Measurements from ENCODE around the gene VWF. TPM values are rescaled to one million over a fixed set of nuclear protein-coding genes. Genes with fewer than 3 reads are reported as not detected.

Gene VWF
- total RNA-seq, 4 donors from 2014 or later: 21.1 to 92.5 (median 49.7) TPM

DNA sequence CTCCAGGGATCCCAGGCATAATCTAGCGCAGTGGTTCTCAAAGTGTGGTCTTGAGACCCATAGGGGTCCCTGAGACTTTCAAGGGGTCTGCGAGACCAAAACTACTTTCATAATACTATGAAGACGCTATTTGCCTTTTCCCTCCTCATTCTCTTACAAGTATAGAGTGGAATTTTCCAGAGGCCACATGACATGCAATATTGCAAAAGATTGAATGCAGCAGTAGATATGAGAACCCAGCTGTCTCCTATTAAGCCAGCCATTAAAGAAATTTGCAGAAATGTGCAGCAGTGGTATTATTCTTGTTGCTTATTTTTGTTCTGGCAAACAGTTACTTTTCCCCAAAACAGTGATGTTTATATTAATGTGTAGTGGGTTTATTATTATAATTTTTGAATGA, 62.8 kb downstream of the VWF start:
- no peak overlapping the region for H3K4me3 ChIP-seq
- peaks cover 25 to 54% (median 31%) of the 10 kb centered on the region in 3 donors for H3K4me1 ChIP-seq
- peaks cover 0 to 29% (median 0%) of the 10 kb centered on the region in 3 donors for H3K36me3 ChIP-seq
- WGBS, 2 donors: 86 to 93% methylated on average over 3 of the region's 3 CpGs
- H3K27me3 ChIP-seq: peaks cover 0 to 4% (median 0%) of the 10 kb centered on the region in 4 donors
- TF ChIP-seq, protein P1, sequence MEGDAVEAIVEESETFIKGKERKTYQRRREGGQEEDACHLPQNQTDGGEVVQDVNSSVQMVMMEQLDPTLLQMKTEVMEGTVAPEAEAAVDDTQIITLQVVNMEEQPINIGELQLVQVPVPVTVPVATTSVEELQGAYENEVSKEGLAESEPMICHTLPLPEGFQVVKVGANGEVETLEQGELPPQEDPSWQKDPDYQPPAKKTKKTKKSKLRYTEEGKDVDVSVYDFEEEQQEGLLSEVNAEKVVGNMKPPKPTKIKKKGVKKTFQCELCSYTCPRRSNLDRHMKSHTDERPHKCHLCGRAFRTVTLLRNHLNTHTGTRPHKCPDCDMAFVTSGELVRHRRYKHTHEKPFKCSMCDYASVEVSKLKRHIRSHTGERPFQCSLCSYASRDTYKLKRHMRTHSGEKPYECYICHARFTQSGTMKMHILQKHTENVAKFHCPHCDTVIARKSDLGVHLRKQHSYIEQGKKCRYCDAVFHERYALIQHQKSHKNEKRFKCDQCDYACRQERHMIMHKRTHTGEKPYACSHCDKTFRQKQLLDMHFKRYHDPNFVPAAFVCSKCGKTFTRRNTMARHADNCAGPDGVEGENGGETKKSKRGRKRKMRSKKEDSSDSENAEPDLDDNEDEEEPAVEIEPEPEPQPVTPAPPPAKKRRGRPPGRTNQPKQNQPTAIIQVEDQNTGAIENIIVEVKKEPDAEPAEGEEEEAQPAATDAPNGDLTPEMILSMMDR (IDR thresholded peaks at IDR 0.05): no peak
- TF ChIP-seq POLR2A (IDR thresholded peaks at IDR 0.05): no peak
- no peak for DNase-seq
- intact Hi-C loops (cut with DNase I): loop anchor here (5.0 kb wide), 2 partner anchors 116 to 221 kb away; no protein-coding TSS in a partner anchor
- no peaks in the 10 kb centered on the region for H3K9me3 ChIP-seq
- no peak overlapping the region for H3K27ac ChIP-seq

DNA sequence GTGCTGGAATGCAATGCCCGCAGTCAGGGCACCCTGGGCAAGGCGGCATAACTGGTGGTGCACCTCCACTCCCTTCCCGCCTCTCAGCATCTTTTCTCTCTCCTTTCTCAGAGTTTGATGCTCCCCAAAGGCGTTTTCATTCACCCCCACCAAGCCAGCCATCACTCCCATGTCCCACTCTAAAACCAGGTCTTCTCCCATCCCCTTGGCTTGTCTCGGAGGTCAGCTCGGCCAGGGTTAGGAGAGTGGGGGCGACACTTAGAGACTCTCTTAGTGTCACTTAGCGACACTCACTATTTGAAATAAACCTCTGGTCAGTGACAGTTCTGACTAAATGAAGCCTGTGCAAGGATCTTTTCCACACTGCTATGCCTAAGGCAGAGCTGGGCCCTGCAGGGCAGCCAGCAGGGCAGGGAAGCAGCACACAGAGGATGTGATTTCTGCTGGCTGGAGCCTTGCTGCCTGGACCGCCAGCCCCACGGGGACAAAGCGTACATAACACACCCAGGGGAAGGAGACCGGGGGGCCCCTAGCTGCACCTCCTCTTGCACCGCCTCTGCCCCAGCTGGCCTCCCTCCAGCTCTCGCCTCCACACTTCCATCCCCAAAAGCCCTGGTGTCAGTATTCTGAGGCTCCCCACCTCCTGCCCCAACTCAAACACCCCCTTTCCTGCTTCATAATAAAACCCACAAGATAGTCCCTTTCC, 64.5 kb downstream of the VWF start:
- intact Hi-C loops (cut with DNase I): loop anchor here (5.0 kb wide), 2 partner anchors 117 to 222 kb away; no protein-coding TSS in a partner anchor
- no peak overlapping the region for H3K27ac ChIP-seq
- TF ChIP-seq POLR2A (IDR thresholded peaks at IDR 0.05): no peak
- TF ChIP-seq, protein P1 (IDR thresholded peaks at IDR 0.05): no peak

DNA sequence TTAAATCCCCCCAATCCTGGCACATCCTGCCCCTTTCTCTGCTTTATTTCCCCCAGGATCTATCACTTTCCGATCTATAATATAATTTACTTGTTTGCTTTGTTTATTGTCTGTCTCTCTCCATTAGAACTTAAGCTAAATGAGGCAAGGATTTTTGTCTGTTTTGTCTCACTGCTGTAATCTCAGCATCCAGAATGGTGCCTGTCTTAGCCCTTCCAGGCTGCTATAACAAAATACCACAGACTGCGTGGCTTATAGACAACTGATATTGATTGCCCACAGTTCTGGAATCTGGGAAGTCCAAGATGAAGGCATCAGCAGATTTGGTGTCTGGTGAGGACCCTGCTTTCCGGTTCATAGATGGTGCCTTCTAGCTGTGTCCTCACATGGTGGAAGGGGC, 65.2 kb downstream of the VWF start:
- no peak for TF ChIP-seq POLR2A (IDR thresholded peaks at IDR 0.05)
- no peak overlapping the region for H3K27ac ChIP-seq
- peaks cover 0 to 8% (median 0%) of the 10 kb centered on the region in 4 donors for H3K27me3 ChIP-seq
- DNase-seq: no peak
- H3K9me3 ChIP-seq: no peaks in the 10 kb centered on the region
- no peak overlapping the region for H3K4me3 ChIP-seq
- peaks cover 9 to 35% (median 14%) of the 10 kb centered on the region in 3 donors for H3K4me1 ChIP-seq
- intact Hi-C loops (cut with DNase I): no loop called here
- peaks cover 0 to 29% (median 0%) of the 10 kb centered on the region in 3 donors for H3K36me3 ChIP-seq
- 91 to 96% methylated on average over 2 to 3 of the region's 3 CpGs for WGBS, 2 donors

More for the DNA sequence above, 64.5 kb downstream of the VWF start:
- Histone ChIP-seq H3K4me1 (peaks cover 11 to 43% (median 18%) of the 10 kb centered on the region in 3 donors), H3K9me3 (no peaks in the 10 kb centered on the region), H3K27me3 (peaks cover 0 to 8% (median 0%) of the 10 kb centered on the region in 4 donors), H3K36me3 (peaks cover 0 to 29% (median 0%) of the 10 kb centered on the region in 3 donors), H3K4me3 (no peak overlapping the region)
- DNase-seq: no peak
- 63 to 85% methylated on average over 7 to 8 of the region's 14 CpGs for WGBS, 2 donors

DNA sequence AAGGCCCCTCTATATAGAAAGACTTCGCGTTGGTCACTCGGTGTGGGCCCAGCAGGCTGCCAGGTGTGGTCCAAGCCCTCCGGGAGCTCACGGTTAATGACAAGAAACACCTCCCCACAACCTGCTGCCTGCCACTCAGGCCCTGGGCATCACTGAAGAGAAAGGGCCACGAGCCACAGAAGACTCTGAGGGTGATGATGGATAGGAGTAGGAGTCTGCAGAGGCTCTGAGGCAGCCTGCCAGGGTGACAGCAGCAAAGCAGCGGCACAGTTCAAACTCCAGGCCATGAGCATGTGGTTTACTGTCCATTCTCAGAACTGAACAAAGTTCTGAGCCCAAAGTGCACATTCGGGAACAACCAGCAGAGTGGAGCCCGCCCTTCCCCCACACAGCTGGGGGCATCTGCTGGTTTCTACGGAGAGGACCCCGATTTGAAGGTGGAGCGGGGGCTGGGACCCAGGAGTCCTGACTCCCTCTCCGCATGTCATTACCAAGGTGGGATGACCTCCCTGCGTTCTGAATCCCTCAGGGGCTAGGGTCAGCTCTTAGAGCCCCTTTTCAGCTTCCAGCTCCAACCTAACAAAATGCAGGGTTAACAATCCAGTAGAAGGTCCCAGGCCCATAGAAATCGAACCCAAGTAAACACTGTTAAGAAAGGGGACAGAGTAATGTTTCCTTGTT, 65.8 kb downstream of the VWF start:
- H3K9me3 ChIP-seq: no peaks in the 10 kb centered on the region
- H3K4me3 ChIP-seq: no peak overlapping the region
- peaks cover 5 to 29% (median 8%) of the 10 kb centered on the region in 3 donors for H3K4me1 ChIP-seq
- DNase-seq: no peak
- TF ChIP-seq, protein P1 (IDR thresholded peaks at IDR 0.05): no peak
- TF ChIP-seq POLR2A (IDR thresholded peaks at IDR 0.05): no peak
- H3K27ac ChIP-seq: no peak overlapping the region
- peaks cover 0 to 32% (median 0%) of the 10 kb centered on the region in 3 donors for H3K36me3 ChIP-seq
- H3K27me3 ChIP-seq: peaks cover 0 to 8% (median 0%) of the 10 kb centered on the region in 4 donors
- WGBS, 2 donors: 74 to 83% methylated on average over 9 to 12 of the region's 15 CpGs
- intact Hi-C loops (cut with DNase I): no loop called here

DNA sequence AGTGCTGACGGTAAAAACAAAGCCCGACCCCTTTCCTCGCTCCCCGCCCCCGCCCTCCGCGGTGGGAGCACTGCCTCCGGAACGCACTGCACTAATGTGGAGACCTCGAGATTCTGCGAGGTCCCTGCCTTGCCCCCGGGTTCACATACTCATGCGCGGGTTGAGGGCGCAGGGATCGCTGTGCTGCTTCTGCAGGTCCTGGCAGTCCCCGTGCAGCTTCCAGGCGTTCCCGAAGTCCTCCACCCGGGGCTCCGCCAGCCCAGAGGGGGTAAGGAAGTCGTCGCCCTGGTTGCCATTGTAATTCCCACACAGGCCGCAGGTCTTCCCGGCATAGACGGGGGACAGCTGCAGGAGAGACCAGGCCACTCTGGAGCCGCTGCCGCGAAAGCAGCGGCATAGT, 66.8 kb downstream of the VWF start:
- intact Hi-C loops (cut with DNase I): no loop called here
- Histone ChIP-seq H3K9me3 (no peaks in the 10 kb centered on the region), H3K4me1 (peaks cover 0 to 19% (median 3%) of the 10 kb centered on the region in 3 donors), H3K27ac (no peak overlapping the region), H3K27me3 (peaks cover 0 to 8% (median 0%) of the 10 kb centered on the region in 4 donors), H3K36me3 (peaks cover 0 to 33% (median 0%) of the 10 kb centered on the region in 3 donors), H3K4me3 (no peak overlapping the region)
- no peak for DNase-seq
- WGBS, 2 donors: 96% methylated on average over 7 of the region's 30 CpGs; no CpG with 5 or more reads in 1 of the 2 donors
- TF ChIP-seq, protein P1 (IDR thresholded peaks at IDR 0.05): no peak
- TF ChIP-seq POLR2A (IDR thresholded peaks at IDR 0.05): no peak
